Stomach (tissue), 4 donors: Measurements from ENCODE around the gene UGT2B11.

ENCODE experiments used
- CTCF ChIP-seq, 7 experiments: fragments of 450-650 bp in 4 of 7; fragments of 200-600 bp in 3 of 7; sonication (generic) in 3 of 7; IDR thresholded peaks; one replicate each; pipeline ENCODE4 v1.5.1; 2016 to 2019; ENCODE audit warnings: antibody characterized with exemption in 7 of 7, control low read depth in 2 of 7, mild to moderate bottlenecking in 1 of 7
- POLR2A ChIP-seq, 4 donors: fragments of 450-650 bp; IDR thresholded peaks; one replicate each; pipeline ENCODE4 v1.6.1; 2016; ENCODE audit warnings: antibody characterized with exemption in 4 of 4, control low read depth in 2 of 4, mild to moderate bottlenecking in 1 of 4, moderate library complexity in 1 of 4

GRCh38 chr4:69167300-69167699, 47.2 kb downstream of the UGT2B11 start:
- TF ChIP-seq POLR2A (IDR thresholded peaks at IDR 0.05) (no peak), CTCF (IDR thresholded peaks at IDR 0.05) (no peak)
